Stimulated activated CD4-positive, alpha-beta T cell treated with anti-CD3 and anti-CD28 coated beads, TNF-alpha, amount 100 ng/mL, for 4 hours (primary cell): ENCODE measurements around the gene PPP1R18.
"Not testable (repeated sequence)": the region's sequence is repeated elsewhere in the genome, so short reads cannot be mapped to it uniquely, and the experiment has no call there.

Source experiments
- DNase-seq, 3 experiments: peaks; one replicate each; pipeline ENCODE4 v3.0.0-alpha.2; 2020; ENCODE audit warnings: low read depth in 3 of 3

The PPP1R18 gene

GRCh38 chr6:30686009-30686907 lies at the start of gene PPP1R18:
TSS of gene PPP1R18 (minus strand) at chr6:30686645. CDS start at chr6:30686018, 627 bp downstream.
- peak; percentile 79 to 84 (median 81) for DNase-seq

- no peak for DNase-seq
Measured at GRCh38 chr6:30735668-30736314, 49.3 kb upstream of the PPP1R18 start.

GRCh38 chr6:30732237-30732943 lies 45.9 kb upstream of the PPP1R18 start:
- no peak for DNase-seq

GRCh38 chr6:30730601-30731435 lies 44.4 kb upstream of the PPP1R18 start:
- DNase-seq = peak; percentile 65 to 76 (median 76)

GRCh38 chr6:30727920-30728553 lies 41.6 kb upstream of the PPP1R18 start:
- DNase-seq = no peak

- DNase-seq = no peak
Measured at GRCh38 chr6:30726506-30727413, 40.3 kb upstream of the PPP1R18 start.

- DNase-seq = no peak
Measured at GRCh38 chr6:30725713-30726505, 39.5 kb upstream of the PPP1R18 start.

- DNase-seq = no peak
Measured at GRCh38 chr6:30724906-30725667, 38.6 kb upstream of the PPP1R18 start.

GRCh38 chr6:30723843-30724741 lies 37.6 kb upstream of the PPP1R18 start:
- not testable (repeated sequence) for DNase-seq

GRCh38 chr6:30723159-30723842 lies 36.9 kb upstream of the PPP1R18 start:
- not testable (repeated sequence) for DNase-seq

- DNase-seq = peak; percentile 74 to 78 (median 77)
Measured at GRCh38 chr6:30722280-30723112, 36.1 kb upstream of the PPP1R18 start.

- DNase-seq = not testable (repeated sequence)
Measured at GRCh38 chr6:30722025-30722279, 35.5 kb upstream of the PPP1R18 start.

- peak; percentile 94 to 97 (median 95) for DNase-seq
Measured at GRCh38 chr6:30721198-30722024, 35.0 kb upstream of the PPP1R18 start.

- peak in 2 of 3 experiments; percentile 48 to 55 for DNase-seq
Measured at GRCh38 chr6:30720738-30721197, 34.3 kb upstream of the PPP1R18 start.
